Activated T-helper 1 cell treated with Interleukin-2 at 50 U/mL for 16 hours (primary cell): ENCODE results near the gene RFTN2.
"Not testable (repeated sequence)": the region's sequence is repeated elsewhere in the genome, so short reads cannot be mapped to it uniquely, and the experiment has no call there.

Experiments
- DNase-seq: peaks from one replicate; pipeline ENCODE4 v3.0.0-alpha.2; 2020; ENCODE audit warnings: low read depth

RFTN2 gene, protein sequence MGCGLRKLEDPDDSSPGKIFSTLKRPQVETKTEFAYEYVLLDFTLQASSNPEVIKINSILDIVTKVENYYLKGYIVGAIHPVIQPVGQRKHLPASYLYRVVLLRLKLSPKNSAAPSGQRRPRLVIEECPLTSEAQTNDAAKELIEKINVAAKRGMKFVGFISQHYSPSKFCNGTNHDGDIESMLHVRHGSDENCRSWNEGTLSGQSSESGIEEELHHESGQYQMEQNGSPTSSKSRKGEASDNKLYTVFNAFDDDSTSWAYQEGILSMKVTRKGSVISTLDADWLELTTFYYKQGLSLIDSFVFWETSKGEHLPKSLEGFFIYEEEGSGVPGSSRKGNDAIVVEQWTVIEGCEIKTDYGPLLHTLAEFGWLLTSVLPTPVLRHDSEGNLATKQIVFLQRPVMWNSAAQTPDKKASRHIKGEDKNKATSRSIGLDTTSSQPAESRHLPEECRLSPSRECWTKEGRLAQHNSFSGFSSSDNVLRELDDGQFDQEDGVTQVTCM

DNA sequence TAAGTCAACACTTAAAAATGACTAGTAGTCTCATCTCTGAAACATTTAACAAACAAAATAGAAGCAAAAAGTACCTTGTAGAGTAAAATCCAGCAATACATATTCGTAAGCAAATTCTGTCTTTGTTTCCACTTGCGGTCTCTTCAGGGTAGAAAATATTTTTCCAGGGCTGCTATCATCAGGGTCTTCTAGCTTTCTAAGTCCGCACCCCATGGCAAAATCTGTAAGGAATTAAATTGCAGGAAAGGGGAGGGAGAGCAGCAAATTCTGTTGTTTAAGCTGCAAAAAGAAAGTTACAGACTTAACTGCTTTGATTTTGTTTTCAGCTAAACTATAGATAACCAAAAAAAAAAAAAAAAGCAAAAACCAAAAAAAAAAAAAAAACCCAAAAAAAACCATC is at the start of gene RFTN2:
Gene RFTN2 (minus strand): TSS at position 342 of the 400 bp plus-strand sequence. CDS start 129 bp downstream, at position 213.
- no peak for DNase-seq

DNA sequence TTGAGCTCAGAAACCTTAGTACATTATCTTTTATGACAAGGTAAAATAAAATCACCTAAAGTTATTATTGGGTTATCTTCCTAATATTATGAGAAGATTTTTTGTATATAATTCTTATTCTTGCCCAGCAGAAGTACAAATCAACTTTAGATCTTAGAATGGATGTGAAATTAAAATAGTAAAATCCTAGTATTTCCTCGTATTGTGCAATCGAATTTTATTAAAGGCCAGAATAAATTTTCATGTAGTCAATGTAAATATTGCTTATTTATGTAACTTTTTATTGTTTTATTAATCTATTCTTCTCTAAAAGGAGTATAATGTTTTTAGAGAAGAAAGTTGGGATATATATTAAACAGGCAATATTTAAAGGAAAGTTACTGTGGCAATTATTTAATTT is 42.5 kb upstream of the RFTN2 start:
- DNase-seq: no peak

DNA sequence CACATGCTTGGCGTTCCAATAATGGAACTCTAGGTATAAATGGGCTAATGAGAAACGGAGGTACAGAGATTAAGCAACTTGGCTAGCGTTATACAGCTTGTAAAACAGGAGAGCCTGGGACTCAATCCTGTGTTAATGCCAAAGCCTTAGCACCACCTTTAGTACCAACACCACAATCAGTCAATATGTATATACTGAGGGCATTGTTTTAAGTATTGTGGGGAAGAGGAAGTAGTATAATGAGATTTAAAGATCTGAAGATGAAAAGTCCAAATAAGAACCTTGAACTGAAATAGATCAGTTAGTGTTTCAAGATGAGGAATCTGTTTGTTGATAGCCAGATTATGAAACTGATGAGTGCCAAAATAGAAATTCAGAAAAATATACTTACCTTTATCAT is 37.9 kb upstream of the RFTN2 start:
- no peak for DNase-seq

DNA sequence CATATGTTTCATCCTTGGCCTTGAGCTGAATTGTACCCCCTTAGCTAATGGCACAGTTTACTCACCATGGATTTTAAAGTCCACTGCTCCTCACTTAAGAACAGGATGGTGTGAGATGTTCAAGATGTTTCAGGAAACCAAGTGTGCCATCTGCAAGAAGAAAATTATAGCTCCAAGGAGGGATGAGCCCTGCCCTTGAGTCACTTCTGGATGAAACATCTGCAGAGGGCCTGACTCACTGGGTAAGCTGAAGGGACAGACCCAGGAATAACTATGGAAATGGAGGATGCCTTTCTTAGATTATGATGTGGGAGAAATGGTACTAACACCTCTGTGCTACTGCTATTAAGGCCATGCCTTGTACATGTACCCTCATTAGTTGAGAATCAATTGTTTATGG is 36.2 kb upstream of the RFTN2 start:
- no peak for DNase-seq

DNA sequence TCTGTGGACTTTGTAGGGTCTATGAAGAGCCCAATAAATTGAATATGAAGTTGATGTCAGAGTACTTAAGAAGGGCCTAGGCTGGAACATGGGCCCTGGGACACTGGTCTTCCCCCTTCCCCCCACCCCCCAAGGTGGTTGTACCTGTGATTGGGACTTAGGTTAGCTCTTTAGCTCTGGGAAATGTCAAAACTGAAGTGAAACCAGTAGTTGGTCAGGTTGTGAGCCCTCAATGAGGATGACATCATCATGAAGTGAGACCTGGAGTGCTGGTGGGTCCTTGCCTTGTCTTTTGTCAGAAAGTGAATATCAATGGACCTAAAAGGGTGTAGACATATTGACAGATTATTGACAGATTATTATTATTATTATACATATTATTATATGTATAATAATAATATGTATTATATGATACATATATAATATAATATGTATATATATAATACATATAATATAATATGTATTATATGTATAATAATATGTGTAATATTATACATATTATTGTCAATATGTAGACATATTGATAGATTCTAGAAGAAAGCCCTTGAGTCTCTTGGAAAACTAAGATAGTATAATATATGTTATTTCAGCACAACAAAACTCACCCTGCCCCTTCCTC is 35.1 kb upstream of the RFTN2 start:
- DNase-seq: no peak

DNA sequence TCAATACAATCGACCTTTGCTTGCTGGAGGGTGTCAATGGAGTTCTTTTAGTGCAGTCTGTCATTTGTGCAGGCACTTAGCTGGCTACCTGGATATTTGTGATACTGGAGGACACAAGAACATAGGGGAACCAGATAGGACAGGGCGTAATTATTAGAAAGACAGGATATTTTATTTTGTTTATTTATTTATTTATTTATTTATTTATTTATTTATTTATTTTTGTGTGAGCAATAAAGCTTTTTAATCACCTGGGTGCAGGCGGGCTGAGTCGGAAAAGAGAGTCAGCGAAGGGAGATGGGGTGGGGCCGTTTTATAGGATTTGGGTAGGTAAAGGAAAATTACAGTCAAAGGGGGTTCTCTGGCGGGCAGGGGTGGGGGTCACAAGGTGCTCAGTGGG is 33.8 kb upstream of the RFTN2 start:
- not testable (repeated sequence) for DNase-seq

DNA sequence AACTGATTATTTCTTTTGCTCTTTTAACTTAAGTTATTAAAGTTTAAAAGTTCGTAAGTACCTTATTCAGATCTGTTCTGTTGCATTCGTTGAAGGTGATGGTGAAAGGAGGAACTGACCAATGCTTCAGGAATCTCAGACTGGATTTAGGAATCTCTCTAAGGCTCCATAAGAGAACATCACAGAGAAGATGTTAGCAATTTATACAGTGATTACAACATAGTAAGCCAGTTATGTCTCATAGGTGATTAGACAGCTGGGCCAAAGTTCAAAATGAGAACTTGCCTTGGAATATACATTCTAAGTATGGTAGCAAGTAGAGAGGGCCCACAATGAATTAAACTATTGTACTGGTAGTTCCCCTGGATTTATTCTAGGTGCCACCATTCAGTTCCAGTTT is 32.9 kb upstream of the RFTN2 start:
- no peak for DNase-seq

DNA sequence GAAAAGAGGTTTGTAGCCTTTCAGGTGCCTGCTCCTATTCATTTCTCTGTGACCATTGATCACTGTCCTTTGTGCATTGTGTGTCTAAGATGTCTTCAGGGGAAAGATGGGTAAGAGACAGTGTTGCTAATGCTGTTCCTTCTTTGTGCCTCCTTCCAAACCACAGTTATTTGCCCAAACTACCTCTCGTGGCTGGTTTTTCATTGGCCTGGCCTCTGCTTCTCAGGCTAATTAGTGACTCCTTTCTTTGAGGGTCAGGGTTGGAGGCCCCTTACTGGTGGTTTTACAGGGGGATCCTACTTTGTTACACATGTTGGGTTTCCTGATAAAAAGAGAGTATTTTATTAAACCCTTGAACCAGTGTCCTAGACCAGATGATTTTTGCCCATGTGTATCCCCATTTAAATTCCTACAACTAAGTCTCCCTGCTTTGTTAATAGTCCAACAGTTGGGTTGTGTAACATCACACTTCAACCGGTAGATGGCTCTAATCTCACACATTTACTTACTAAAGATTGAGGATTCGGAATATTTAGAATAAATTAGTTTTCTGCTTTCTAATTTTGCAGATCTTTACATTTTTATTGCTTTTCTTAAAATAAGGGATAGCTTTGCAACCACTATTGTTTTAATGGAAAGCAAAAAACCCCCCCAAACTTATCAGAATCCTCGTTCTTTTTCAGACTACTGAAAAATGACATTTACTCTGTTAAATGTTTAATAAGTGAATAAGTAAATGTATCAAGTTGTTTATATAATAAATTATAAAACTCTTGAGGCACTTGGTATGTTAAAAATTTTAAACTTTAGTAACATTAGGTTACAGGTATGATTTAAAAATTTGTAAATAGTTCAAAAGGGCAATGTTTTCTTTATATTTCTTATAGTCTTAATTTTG is 32.2 kb upstream of the RFTN2 start:
- DNase-seq: no peak

DNA sequence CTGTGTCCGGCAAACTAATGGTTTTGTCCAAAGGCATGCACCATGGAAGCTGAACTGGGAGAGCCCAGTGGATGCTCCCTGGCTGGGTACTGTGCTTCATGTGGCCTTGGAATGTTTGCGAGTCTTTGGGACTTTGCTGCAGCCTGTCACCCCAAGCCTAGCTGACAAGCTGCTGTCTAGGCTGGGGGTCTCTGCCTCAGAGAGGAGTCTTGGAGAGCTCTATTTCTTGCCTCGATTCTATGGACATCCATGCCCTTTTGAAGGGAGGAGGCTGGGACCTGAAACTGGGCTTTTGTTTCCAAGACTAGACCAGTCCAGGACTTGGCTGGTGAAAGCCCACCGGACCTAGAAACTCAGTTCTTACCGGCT is 31.4 kb upstream of the RFTN2 start:
- DNase-seq: no peak

DNA sequence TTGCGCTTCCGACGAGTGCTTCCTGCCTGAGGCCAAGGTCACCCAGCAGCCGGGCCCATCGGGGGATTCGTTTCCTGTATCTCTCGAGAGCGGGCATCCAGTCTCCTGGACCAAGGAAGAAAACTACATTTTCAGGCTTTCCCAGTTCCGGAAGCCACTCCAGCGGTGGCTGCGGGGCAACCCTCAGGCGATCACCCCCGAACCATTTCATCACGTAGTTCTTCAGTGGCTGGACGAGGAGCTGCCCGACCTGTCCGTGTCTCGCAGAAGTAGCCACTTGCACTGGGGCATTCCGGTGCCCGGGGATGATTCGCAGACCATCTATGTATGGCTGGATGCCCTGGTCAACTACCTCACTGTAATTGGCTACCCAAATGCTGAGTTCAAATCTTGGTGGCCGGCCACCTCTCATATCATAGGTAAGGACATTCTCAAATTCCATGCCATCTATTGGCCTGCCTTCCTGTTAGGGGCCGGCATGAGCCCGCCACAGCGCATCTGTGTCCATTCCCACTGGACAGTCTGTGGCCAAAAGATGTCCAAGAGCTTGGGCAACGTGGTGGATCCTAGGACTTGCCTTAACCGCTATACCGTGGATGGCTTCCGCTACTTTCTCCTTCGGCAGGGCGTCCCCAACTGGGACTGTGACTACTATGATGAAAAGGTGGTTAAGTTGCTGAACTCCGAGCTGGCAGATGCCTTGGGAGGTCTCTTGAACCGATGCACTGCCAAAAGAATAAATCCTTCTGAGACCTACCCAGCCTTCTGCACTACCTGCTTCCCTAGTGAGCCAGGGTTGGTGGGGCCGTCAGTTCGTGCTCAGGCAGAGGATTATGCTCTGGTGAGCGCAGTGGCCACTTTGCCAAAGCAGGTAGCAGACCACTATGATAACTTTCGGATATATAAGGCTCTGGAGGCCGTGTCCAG is 30.8 kb upstream of the RFTN2 start:
- no peak for DNase-seq

DNA sequence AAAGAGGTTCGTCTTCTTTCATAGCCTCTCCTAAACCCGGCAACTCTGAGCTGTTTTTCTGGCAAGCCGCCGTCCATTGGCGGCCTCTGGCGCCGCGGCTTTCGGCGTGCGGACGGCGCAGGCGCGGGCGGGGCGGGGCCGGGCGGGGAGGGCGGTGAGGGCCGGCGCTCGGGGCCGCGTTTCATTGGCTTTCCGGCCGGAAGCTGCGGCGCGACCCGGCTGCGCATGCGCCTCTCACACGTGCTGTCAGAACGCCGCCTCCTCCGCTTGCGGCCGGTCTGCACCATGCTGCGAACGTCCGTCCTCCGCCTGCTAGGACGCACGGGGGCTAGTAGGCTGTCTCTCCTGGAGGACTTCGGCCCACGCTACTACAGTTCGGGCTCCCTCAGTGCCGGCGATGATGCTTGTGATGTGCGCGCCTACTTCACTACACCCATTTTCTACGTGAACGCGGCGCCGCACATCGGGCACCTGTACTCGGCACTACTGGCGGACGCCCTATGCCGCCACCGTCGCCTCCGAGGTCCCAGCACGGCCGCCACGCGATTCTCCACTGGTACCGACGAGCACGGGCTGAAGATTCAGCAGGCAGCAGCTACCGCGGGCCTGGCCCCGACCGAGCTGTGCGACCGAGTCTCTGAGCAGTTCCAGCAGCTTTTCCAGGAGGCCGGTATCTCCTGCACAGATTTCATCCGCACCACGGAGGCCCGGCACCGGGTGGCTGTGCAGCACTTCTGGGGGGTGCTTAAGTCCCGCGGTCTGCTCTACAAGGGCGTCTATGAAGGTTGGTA is 29.9 kb upstream of the RFTN2 start, which contains the start of gene MARS2:
Gene MARS2 (plus strand): TSS at position 249 of the 791 bp plus-strand sequence. CDS start 37 bp downstream, at position 286.
- DNase-seq: peak; percentile 93

DNA sequence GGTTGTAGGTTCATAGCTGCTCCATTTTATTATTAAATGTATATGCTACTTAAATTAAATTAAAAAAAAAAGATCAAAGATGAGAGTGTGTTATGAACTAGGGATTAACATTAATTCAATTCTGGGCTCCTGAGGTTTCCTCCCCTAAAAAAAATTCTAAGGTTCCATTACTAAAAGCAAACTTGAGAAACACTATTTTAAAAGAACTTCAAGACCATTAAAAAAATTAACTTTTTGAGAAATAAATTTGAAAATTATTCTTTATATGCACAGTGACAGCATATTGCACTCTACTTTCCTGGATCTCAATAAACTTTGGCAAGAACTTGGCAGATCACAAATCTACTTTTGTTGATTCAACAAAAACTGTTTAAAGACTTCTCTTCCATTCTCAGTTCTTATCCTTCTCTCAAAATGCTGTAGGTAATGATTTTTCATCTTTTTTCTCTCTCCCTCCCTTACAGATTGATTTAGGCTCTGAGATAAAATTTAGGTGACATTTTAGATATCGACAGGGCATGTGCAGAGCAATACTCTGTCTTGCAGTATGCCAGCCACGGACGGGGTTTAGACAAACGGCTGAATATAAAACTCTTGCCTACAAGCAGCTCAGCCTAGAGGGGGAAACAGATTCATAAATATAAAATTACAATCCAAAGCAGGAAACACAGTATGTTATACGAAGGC is 29.2 kb upstream of the RFTN2 start:
- no peak for DNase-seq

DNA sequence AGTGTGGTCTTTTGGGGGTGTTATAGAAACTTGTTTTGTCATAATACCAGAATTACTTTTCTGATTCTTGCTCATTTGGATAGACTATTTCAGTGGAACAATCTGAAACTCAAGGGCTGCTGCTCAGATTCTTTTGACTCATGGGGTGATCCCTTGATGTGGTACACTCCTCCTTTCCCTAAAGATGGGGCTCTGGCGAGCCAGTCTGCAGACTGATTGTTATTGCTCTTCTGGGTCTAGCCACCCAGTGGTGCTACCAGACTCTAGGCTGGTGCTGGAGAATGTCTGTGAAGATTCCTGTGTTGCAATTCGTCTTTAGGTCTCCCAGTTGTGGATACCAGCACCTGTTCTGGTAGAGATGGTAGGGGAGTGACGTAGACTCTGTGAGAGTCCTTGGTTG is 25.6 kb upstream of the RFTN2 start:
- no peak for DNase-seq

DNA sequence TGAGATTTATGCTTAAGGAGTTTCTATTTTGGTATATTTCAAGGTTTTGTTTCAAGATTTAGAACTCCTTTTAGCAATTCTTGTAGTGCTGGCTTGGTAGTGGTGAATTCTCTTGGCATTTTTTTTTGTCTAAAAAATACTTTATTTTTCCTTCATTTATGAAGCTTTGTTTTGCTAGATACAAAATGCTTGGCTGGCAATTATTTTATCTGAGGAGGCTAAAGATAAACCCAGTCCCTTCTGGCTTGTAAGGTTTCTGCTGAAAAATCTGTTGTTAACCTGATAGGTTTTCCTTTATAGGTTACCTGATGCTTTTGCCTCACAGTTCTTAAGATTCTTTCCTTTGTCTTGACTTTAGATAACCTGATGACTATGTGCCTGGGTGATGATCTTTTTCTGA is 24.3 kb upstream of the RFTN2 start:
- DNase-seq: not testable (repeated sequence)

DNA sequence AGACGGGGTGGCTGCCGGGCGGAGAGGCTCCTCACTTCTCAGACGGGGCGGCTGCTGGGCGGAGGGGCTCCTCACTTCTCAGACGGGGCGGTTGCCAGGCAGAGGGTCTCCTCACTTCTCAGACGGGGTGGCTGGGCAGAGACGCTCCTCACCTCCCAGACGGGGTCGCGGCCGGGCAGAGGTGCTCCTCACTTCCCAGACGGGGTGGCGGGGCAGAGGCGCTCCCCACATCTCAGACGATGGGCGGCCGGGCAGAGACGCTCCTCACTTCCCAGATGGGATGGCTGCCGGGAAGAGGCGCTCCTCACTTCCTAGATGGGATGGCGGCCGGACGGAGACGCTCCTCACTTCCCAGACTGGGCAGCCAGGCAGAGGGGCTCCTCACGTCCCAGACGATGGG is 21.2 kb upstream of the RFTN2 start:
- not testable (repeated sequence) for DNase-seq

DNA sequence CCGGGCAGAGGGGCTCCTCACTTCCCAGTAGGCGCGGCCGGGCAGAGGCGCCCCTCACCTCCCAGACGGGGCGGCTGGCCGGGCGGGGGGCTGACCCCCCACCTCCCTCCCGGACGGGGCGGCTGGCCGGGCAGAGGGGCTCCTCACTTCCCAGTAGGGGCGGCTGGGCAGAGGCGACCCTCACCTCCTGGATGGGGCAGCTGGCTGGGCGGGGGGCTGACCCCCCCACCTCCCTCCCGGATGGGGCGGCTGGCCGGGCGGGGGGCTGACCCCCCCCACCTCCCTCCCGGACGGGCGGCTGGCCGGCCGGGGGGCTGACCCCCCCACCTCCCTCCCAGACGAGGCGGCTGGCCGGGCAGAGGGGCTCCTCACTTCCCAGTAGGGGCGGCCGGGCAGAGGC is 20.6 kb upstream of the RFTN2 start:
- DNase-seq: not testable (repeated sequence)

DNA sequence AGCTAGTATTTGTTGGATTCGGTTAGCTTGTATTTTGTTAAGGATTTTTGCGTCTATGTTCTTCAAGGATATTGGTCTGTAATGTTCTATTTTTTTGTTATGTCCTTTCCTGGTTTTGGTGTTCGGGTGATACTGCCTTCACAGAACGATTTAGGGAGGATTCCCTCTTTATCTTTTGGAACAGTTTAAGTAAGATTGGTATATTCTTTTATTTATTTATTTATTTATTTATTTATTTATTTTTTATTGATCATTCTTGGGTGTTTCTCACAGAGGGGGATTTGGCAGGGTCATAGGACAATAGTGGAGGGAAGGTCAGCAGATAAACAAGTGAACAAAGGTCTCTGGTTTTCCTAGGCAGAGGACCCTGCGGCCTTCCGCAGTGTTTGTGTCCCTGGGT is 19.8 kb upstream of the RFTN2 start:
- DNase-seq: not testable (repeated sequence)

DNA sequence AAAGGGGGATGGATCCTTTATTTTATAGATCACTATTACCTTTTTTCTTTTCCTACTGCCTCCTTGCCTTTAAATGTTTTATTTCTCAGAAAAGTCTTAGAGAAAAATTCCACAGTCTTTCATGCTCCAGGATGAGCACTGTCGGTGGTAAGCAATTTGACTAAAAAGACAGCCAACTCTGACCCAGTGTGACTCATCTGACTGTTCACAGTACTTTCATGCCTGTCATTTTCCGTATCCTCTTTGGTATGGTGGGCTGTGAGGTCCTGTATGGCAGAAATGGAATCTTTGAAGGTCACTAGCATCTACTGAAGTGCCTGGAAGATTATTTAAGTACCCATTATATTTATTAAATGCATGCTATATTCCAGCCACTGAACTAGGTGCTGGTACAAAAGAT is 2.1 kb upstream of the RFTN2 start:
- no peak for DNase-seq

DNA sequence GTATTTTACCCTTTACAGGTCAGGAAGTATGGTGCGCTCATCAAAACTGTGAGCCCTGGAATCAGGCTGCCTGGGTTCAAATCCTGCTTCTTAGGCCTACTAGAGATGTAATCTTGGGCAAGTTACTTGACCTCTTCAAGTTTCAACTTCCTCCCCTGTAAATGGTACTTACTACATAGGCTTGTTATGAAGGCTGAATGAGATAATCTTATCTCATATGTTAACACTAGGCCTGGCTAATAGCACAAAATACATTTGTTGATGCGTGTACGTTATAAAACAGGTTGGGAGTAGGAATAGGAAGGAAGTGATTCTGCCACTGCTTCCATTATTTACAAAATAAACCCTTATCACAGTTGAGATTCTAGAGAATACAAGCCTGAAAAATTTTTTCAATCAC is 1.7 kb upstream of the RFTN2 start:
- DNase-seq: no peak

DNA sequence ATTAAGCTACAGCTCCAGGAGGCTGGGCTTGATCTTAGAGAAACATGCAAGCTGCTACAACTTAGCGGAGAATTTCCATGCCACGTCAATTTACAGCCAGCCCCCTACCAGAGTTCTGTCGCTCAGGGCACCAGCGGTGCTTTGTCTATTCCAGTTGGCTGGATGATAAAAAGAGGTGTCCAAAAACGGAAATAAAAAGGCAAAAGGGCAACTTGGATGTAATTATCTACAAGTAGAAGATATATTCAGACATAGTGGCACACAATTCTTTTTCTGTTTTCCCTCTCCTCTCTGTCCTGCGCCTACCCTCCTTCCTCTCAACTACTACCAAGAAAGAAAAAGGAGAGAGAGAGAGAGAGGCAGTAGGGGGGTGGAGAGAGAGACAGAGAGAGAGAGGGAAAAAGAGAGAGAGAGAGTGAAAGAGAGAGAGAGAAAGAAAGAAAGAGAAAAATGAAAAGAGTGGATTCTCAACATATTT is 363 bp upstream of the RFTN2 start:
- DNase-seq: no peak
